Activated T-helper 1 cell treated with anti-CD3 and anti-CD28 coated beads, Interleukin-12 subunit alpha, Interleukin-12 subunit beta, Interleukin-2, Interleukin-4 antibody, amounts not matched to agents 30 ng/mL and 10 ng/mL and 1 ng/mL, durations not matched to agents 14 hours and 24 hours and 36 hours (primary cell): ENCODE results near the gene DCAF5. TPM values are rescaled to one million over a fixed set of nuclear protein-coding genes. Genes with fewer than 3 reads are reported as not detected.

Experiments used
- DNase-seq: peaks from one replicate; pipeline ENCODE4 v3.0.0; 2021; ENCODE audit warnings: low spot score
- H3K27ac Mint-ChIP-seq: one replicate; pipeline ENCODE4 v1.8.0; 2021; ENCODE audit warnings: mild to moderate bottlenecking, mixed read lengths
- H3K27me3 Mint-ChIP-seq: one replicate; pipeline ENCODE4 v1.8.0; 2022; ENCODE audit warnings: mild to moderate bottlenecking, moderate library complexity, mixed read lengths; ENCODE audit not compliant: insufficient read depth
- H3K36me3 Mint-ChIP-seq: one replicate; pipeline ENCODE4 v1.8.0; 2021; ENCODE audit warnings: low read depth, mixed read lengths
- H3K4me1 Mint-ChIP-seq: one replicate; pipeline ENCODE4 v1.8.0; 2021; ENCODE audit warnings: low read depth, mixed read lengths
- H3K4me3 Mint-ChIP-seq: one replicate; pipeline ENCODE4 v1.8.0; 2021; ENCODE audit warnings: mild to moderate bottlenecking, moderate library complexity, mixed read lengths
- H3K9me3 Mint-ChIP-seq: one replicate; pipeline ENCODE4 v1.8.0; 2021; ENCODE audit warnings: mixed read lengths
- intact Hi-C: fragments of 100-400 bp; cut with micrococcal nuclease; formaldehyde crosslinking; loops from one replicate; pipeline ENCODE4 v1.15.1; 2024
- total RNA-seq: library from RNA; stranded (reverse); gene quantifications from 2 replicates; pipeline ENCODE4 v1.2.3, GENCODE V29; 2022

The DCAF5 gene
- total RNA-seq, 1 donor from 2014 or later: 29.7 TPM

- intact Hi-C loops: no loop called here
- no peak overlapping the region for H3K4me3 Mint-ChIP-seq
- H3K36me3 Mint-ChIP-seq: no peaks in the 10 kb centered on the region
- H3K27ac Mint-ChIP-seq: no peak overlapping the region
- H3K9me3 Mint-ChIP-seq: no peaks in the 10 kb centered on the region
- no peak for DNase-seq
- H3K4me1 Mint-ChIP-seq: no peaks in the 10 kb centered on the region
- no peaks in the 10 kb centered on the region for H3K27me3 Mint-ChIP-seq
These were observed 140.5 kb downstream of the DCAF5 start for GRCh38 chr14:69012256-69012953.

- Mint-ChIP-seq H3K27ac (no peak overlapping the region), H3K4me3 (no peak overlapping the region), H3K9me3 (no peaks in the 10 kb centered on the region), H3K27me3 (no peaks in the 10 kb centered on the region), H3K36me3 (no peaks in the 10 kb centered on the region), H3K4me1 (no peaks in the 10 kb centered on the region)
- no peak for DNase-seq
- intact Hi-C loops: no loop called here
These were observed 142.3 kb downstream of the DCAF5 start for GRCh38 chr14:69010648-69011047.

GRCh38 chr14:69008421-69008884 is 144.5 kb downstream of the DCAF5 start:
- no peaks in the 10 kb centered on the region for H3K9me3 Mint-ChIP-seq
- intact Hi-C loops: no loop called here
- no peaks in the 10 kb centered on the region for H3K36me3 Mint-ChIP-seq
- no peak for DNase-seq
- H3K27ac Mint-ChIP-seq: no peak overlapping the region
- H3K4me1 Mint-ChIP-seq: no peaks in the 10 kb centered on the region
- H3K4me3 Mint-ChIP-seq: no peak overlapping the region
- H3K27me3 Mint-ChIP-seq: peaks cover 3% of the 10 kb centered on the region

GRCh38 chr14:69006346-69006745 is 146.6 kb downstream of the DCAF5 start:
- DNase-seq: no peak

GRCh38 chr14:69005432-69006148 is 147.3 kb downstream of the DCAF5 start:
- Mint-ChIP-seq H3K36me3 (no peaks in the 10 kb centered on the region), H3K4me3 (no peak overlapping the region), H3K9me3 (no peaks in the 10 kb centered on the region), H3K4me1 (no peaks in the 10 kb centered on the region), H3K27me3 (peaks cover 3% of the 10 kb centered on the region), H3K27ac (no peak overlapping the region)
- no peak for DNase-seq
- intact Hi-C loops: no loop called here

More at GRCh38 chr14:69006346-69006745, 146.6 kb downstream of the DCAF5 start:
- no peak overlapping the region for H3K27ac Mint-ChIP-seq
- intact Hi-C loops: no loop called here
- no peaks in the 10 kb centered on the region for H3K9me3 Mint-ChIP-seq
- H3K36me3 Mint-ChIP-seq: no peaks in the 10 kb centered on the region
- H3K27me3 Mint-ChIP-seq: peaks cover 3% of the 10 kb centered on the region
- H3K4me1 Mint-ChIP-seq: no peaks in the 10 kb centered on the region
- no peak overlapping the region for H3K4me3 Mint-ChIP-seq

- Mint-ChIP-seq H3K27me3 (peaks cover 3% of the 10 kb centered on the region), H3K4me1 (no peaks in the 10 kb centered on the region), H3K9me3 (no peaks in the 10 kb centered on the region), H3K4me3 (no peak overlapping the region), H3K36me3 (no peaks in the 10 kb centered on the region), H3K27ac (no peak overlapping the region)
- no peak for DNase-seq
- intact Hi-C loops: no loop called here
These were observed 148.0 kb downstream of the DCAF5 start for GRCh38 chr14:69004731-69005431.

GRCh38 chr14:69003626-69004025 is 149.3 kb downstream of the DCAF5 start:
- DNase-seq: no peak
- Mint-ChIP-seq H3K9me3 (no peaks in the 10 kb centered on the region), H3K36me3 (no peaks in the 10 kb centered on the region), H3K27me3 (peaks cover 7% of the 10 kb centered on the region), H3K4me1 (no peaks in the 10 kb centered on the region), H3K4me3 (no peak overlapping the region), H3K27ac (no peak overlapping the region)
- intact Hi-C loops: no loop called here

- intact Hi-C loops: no loop called here
- Mint-ChIP-seq H3K9me3 (no peaks in the 10 kb centered on the region), H3K4me3 (no peak overlapping the region), H3K36me3 (no peaks in the 10 kb centered on the region), H3K27ac (no peak overlapping the region), H3K27me3 (peaks cover 7% of the 10 kb centered on the region), H3K4me1 (no peaks in the 10 kb centered on the region)
- no peak for DNase-seq
These were observed 150.8 kb downstream of the DCAF5 start for GRCh38 chr14:69002069-69002468.

GRCh38 chr14:69001375-69001774 is 151.5 kb downstream of the DCAF5 start:
- intact Hi-C loops: no loop called here
- Mint-ChIP-seq H3K4me3 (no peak overlapping the region), H3K9me3 (no peaks in the 10 kb centered on the region), H3K4me1 (no peaks in the 10 kb centered on the region), H3K27me3 (peaks cover 7% of the 10 kb centered on the region), H3K36me3 (no peaks in the 10 kb centered on the region), H3K27ac (no peak overlapping the region)
- no peak for DNase-seq

Other genes starting within 250 kb of the DCAF5 start
- gene ACTN1, start 173.8 kb downstream of the DCAF5 start, total RNA-seq: 27.4 and 27.9 TPM in 2 replicates
- gene EXD2, start 38.4 kb upstream of the DCAF5 start, total RNA-seq: 6.3 and 6.5 TPM in 2 replicates
- gene GALNT16, start 107.0 kb upstream of the DCAF5 start, total RNA-seq: 0.02 and 0.05 TPM in 2 replicates
- gene ERH, start 245.2 kb upstream of the DCAF5 start, total RNA-seq: 400 and 421 TPM in 2 replicates
- gene SLC39A9, start 245.6 kb upstream of the DCAF5 start, total RNA-seq: 51.6 and 53.7 TPM in 2 replicates